ENCODE results near the gene PTPN14.
A peak's percentile ranks its signal among the peaks of the same experiment; 100 is the strongest.
"Not testable (repeated sequence)": the region's sequence is repeated elsewhere in the genome, so short reads cannot be mapped to it uniquely, and the experiment has no call there.

Gene PTPN14

GRCh38 chr1:214523124-214523824 is 28.1 kb downstream of the PTPN14 start:
- no peak overlapping the region for H3K4me3 ChIP-seq (ENCODE audit: low read depth, low read length)
- TF ChIP-seq CTCF (IDR thresholded peaks at IDR 0.05; ENCODE audit: low read depth, low read length): no peak

GRCh38 chr1:214521458-214521857 is 29.9 kb downstream of the PTPN14 start:
- not testable (repeated sequence) for H3K4me3 ChIP-seq (ENCODE audit: low read depth, low read length)

- TF ChIP-seq CTCF (IDR thresholded peaks at IDR 0.05; ENCODE audit: low read depth, low read length): no peak
- H3K4me3 ChIP-seq (ENCODE audit: low read depth, low read length): no peak overlapping the region
Measured at GRCh38 chr1:214520544-214521165, 30.7 kb downstream of the PTPN14 start.

GRCh38 chr1:214518361-214518760 is 33.0 kb downstream of the PTPN14 start:
- H3K4me3 ChIP-seq (ENCODE audit: low read depth, low read length): no peak overlapping the region
- TF ChIP-seq CTCF (IDR thresholded peaks at IDR 0.05; ENCODE audit: low read depth, low read length): no peak

- H3K4me3 ChIP-seq (ENCODE audit: low read depth, low read length): no peak overlapping the region
- no peak for TF ChIP-seq CTCF (IDR thresholded peaks at IDR 0.05; ENCODE audit: low read depth, low read length)
Measured at GRCh38 chr1:214516434-214517326, 34.7 kb downstream of the PTPN14 start.

- H3K4me3 ChIP-seq (ENCODE audit: low read depth, low read length): no peak overlapping the region
- TF ChIP-seq CTCF (IDR thresholded peaks at IDR 0.05; ENCODE audit: low read depth, low read length): no peak
Measured at GRCh38 chr1:214515544-214516433, 35.6 kb downstream of the PTPN14 start.

GRCh38 chr1:214514819-214515383 is 36.5 kb downstream of the PTPN14 start:
- TF ChIP-seq CTCF (IDR thresholded peaks at IDR 0.05; ENCODE audit: low read depth, low read length): no peak
- 0 out of 2 replicates have a peak overlapping the region, but pooled peaks have one; percentile 6 for H3K4me3 ChIP-seq (ENCODE audit: low read depth, low read length)

Data from WI38 (cell line).